Stomach (tissue), 9 donors: ENCODE data around the gene NT5DC3. TPM values are rescaled to one million over a fixed set of nuclear protein-coding genes. Genes with fewer than 3 reads are reported as not detected.

Experiments
- DNase-seq, 2 donors: peaks; one replicate each; pipeline versions ENCODE4 v3.0.0 to v3.0.0-alpha.2; 2013 to 2019
- H3K27ac ChIP-seq, 5 donors: fragments of 200-600 bp in 4 of 5; sonication (generic) in 4 of 5; one replicate each; pipeline ENCODE4 v1.5.1; 2013 to 2019; ENCODE audit warnings: mild to moderate bottlenecking in 1 of 5, moderate library complexity in 1 of 5
- H3K27me3 ChIP-seq, 3 donors: fragments of 200-600 bp; sonication (generic); one replicate each; pipeline ENCODE4 v1.5.1; 2017 to 2019; ENCODE audit warnings: mixed run types in 1 of 3
- H3K36me3 ChIP-seq, 4 donors: fragments of 200-600 bp; sonication (generic); 1 replicate in 3 of 4; 2 replicates in 1 of 4; pipeline ENCODE4 v1.5.1; 2016 to 2019
- H3K4me1 ChIP-seq, 4 donors: fragments of 200-600 bp; sonication (generic); one replicate each; pipeline ENCODE4 v1.5.1; 2016 to 2019
- H3K4me3 ChIP-seq, 4 donors: fragments of 200-600 bp; sonication (generic) in 3 of 4; one replicate each; pipeline ENCODE4 v1.5.1; 2016 to 2019; ENCODE audit warnings: mild to moderate bottlenecking in 1 of 4
- H3K9me3 ChIP-seq, 4 donors: fragments of 200-600 bp; sonication (generic); one replicate each; pipeline ENCODE4 v1.5.1; 2016 to 2019
- EP300 ChIP-seq: sonication (generic); formaldehyde crosslinking; IDR thresholded peaks from one replicate; pipeline ENCODE4 v1.6.1; 2017; ENCODE audit warnings: antibody characterized with exemption
- POLR2A ChIP-seq, 4 donors: fragments of 450-650 bp; IDR thresholded peaks; one replicate each; pipeline ENCODE4 v1.6.1; 2016; ENCODE audit warnings: antibody characterized with exemption in 4 of 4, control low read depth in 2 of 4, mild to moderate bottlenecking in 1 of 4, moderate library complexity in 1 of 4
- POLR2AphosphoS5 ChIP-seq, 3 donors: sonication (generic); formaldehyde crosslinking; IDR thresholded peaks; one replicate each; pipeline ENCODE4 v1.6.1; 2016; ENCODE audit warnings: antibody characterized with exemption in 3 of 3
- WGBS, 5 donors: extraction: QIAGEN DNeasy Blood & Tissue Kit in 3 of 5; methylation state at CpG; one replicate each; pipeline versions ENCODE4 v1.1.5 to v1.1.7; 2013 to 2018; 5-methylcytosine and 5-hydroxymethylcytosine counted together
- intact Hi-C: fragments of 100-400 bp; cut with DNase I; formaldehyde crosslinking; loops from one replicate; pipeline ENCODE4 v1.15.1; 2023; ENCODE audit warnings: low total_unique reads
- polyA plus RNA-seq, 3 donors: library from polyadenylated mRNA; stranded (reverse); fragments of 200-250 nt; gene quantifications; one replicate each; pipeline ENCODE4 v1.2.3, GENCODE V29; 2013
- total RNA-seq, 5 donors: library from RNA; depleted of rRNA; stranded (reverse); fragments of >200 nt; gene quantifications; one replicate each; pipeline versions ENCODE4 v1.1.0 to v1.2.3, GENCODE V29; 2014 to 2016
- TF ChIP-seq, protein P1 (sequence below), 7 experiments: fragments of 450-650 bp in 4 of 7; fragments of 200-600 bp in 3 of 7; sonication (generic) in 3 of 7; IDR thresholded peaks; one replicate each; pipeline ENCODE4 v1.5.1; 2016 to 2019; ENCODE audit warnings: antibody characterized with exemption in 7 of 7, control low read depth in 2 of 7, mild to moderate bottlenecking in 1 of 7
- donor health status: healthy with polysubstance abuse.
- donor health status: Bipolar disorder and iron deficiency.
- donor health status: healthy.

The NT5DC3 gene
- total and polyA plus RNA-seq, 8 donors, result 0.76 to 42.9 (median 8.7) TPM

DNA sequence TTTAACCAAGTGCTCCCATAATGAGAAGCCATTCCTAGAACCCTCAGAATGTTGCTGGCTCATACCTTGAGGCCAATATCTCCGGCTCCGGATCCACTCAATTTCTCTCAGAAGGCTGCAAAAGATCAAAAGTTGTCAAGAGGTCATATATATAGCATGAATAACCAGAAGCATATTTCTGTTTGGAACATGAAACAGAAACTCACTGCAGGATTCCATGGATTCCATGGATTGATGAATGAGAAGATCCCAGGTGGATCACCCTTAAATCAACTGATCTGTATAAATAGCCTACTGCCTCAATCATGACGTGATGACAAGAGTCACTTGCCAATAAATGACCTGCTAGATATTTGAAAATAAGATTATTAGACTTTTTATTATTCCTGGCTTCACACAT lies 3.3 kb upstream of the NT5DC3 start:
- H3K4me1 ChIP-seq, result peaks cover 1 to 24% (median 20%) of the 10 kb centered on the region in 4 donors
- intact Hi-C loops, result no loop called here
- 73 to 90% (median 86%) methylated on average over 3 of the region's 3 CpGs for WGBS, 5 donors

DNA sequence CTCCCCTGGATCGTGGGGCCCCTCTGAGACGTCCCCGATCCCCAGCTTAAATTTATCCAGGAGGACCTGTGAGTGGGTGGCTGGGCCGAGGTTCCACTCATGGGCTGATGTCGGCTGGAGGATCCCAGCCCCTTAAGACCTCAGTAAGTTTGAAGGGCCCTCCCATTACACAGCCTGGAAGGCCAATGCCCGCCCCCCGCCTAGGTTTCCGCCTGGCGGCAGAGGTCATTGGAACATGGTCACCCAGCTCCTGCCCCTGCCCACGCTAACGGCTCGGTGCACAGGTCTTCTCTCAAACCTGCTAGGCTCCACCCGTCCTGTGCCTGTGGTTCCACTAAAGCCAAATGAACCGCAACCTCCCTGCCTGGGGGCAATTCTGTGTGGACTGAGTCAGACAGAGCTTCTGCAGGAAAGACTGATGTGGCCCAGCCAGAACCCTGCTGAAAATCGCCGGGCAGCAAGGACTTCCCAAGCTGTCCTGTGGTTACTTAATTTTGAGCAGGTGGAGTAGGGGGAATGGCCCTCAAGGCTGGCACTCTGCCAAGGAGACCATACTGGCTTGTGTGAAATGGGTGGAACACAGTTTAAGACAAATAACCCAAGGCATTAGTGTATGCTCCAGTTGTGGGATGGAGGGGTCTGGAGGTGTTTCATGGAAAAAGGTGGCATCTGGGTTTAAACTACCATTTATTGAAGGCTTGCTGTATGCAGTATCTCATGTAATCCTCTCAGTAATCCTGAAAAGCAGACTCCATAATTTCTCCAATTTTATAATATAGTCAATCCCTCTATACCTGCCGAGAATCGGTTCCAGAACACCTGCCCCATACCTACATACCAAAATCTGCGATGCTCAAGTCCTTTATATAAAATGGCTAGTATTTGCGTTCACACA lies 903 bp upstream of the NT5DC3 start:
- intact Hi-C loops, result no loop called here
- TF ChIP-seq, protein P1, sequence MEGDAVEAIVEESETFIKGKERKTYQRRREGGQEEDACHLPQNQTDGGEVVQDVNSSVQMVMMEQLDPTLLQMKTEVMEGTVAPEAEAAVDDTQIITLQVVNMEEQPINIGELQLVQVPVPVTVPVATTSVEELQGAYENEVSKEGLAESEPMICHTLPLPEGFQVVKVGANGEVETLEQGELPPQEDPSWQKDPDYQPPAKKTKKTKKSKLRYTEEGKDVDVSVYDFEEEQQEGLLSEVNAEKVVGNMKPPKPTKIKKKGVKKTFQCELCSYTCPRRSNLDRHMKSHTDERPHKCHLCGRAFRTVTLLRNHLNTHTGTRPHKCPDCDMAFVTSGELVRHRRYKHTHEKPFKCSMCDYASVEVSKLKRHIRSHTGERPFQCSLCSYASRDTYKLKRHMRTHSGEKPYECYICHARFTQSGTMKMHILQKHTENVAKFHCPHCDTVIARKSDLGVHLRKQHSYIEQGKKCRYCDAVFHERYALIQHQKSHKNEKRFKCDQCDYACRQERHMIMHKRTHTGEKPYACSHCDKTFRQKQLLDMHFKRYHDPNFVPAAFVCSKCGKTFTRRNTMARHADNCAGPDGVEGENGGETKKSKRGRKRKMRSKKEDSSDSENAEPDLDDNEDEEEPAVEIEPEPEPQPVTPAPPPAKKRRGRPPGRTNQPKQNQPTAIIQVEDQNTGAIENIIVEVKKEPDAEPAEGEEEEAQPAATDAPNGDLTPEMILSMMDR (IDR thresholded peaks at IDR 0.05), result no peak
- TF ChIP-seq POLR2AphosphoS5 (IDR thresholded peaks at IDR 0.05), result no peak
- TF ChIP-seq POLR2A (IDR thresholded peaks at IDR 0.05), result no peak
- no peak for TF ChIP-seq EP300
- Histone ChIP-seq H3K36me3 (peaks cover 0 to 2% (median 0%) of the 10 kb centered on the region in 4 donors), H3K9me3 (no peaks in the 10 kb centered on the region), H3K27ac (peak overlapping the region; percentile 44 to 88 (median 80)), H3K4me1 (peaks cover 13 to 45% (median 34%) of the 10 kb centered on the region in 4 donors), H3K27me3 (no peaks in the 10 kb centered on the region), H3K4me3 (peak overlapping the region; percentile 78 to 94 (median 92))
- 48 to 54% (median 48%) methylated on average over 20 of the region's 20 CpGs for WGBS, 5 donors
- DNase-seq, result peak; percentile 29 to 62

More for the DNA sequence above, 3.3 kb upstream of the NT5DC3 start:
- no peak overlapping the region for H3K4me3 ChIP-seq
- no peaks in the 10 kb centered on the region for H3K36me3 ChIP-seq
- no peak overlapping the region for H3K27ac ChIP-seq
- no peak for DNase-seq
- no peak for TF ChIP-seq POLR2AphosphoS5 (IDR thresholded peaks at IDR 0.05)
- no peak for TF ChIP-seq POLR2A (IDR thresholded peaks at IDR 0.05)
- TF ChIP-seq, protein P1 (IDR thresholded peaks at IDR 0.05), result no peak
- TF ChIP-seq EP300, result no peak
- no peaks in the 10 kb centered on the region for H3K9me3 ChIP-seq
- H3K27me3 ChIP-seq, result no peaks in the 10 kb centered on the region

DNA sequence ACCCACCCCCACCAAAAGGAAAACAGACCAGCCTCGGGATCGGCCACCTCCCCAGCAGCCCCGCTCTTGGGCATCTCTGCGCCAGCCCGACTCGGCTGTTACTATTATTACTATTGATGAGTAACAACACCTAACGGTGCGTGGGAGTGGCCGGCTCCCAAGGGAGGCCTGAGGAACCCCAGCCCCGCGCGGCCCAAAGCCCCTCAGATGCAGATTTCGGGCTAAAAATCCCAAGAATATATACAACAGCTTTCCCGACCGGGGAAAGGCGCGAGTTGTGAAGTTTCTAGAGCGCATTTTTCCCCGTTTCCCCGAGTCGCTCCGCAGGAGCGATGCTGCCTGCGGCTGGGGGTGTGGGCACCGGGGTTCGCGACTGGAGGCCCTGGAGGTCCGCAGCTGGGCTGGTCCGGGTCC lies 565 bp downstream of the NT5DC3 start:
- no peaks in the 10 kb centered on the region for H3K27me3 ChIP-seq
- H3K27ac ChIP-seq, result peak overlapping the region; percentile 27 to 88 (median 80)
- TF ChIP-seq, protein P1 (IDR thresholded peaks at IDR 0.05), result no peak
- no peak for TF ChIP-seq EP300
- TF ChIP-seq POLR2A (IDR thresholded peaks at IDR 0.05), result no peak
- TF ChIP-seq POLR2AphosphoS5 (IDR thresholded peaks at IDR 0.05), result no peak
- H3K4me3 ChIP-seq, result peak overlapping the region; percentile 78 to 94 (median 92)
- peaks cover 13 to 45% (median 34%) of the 10 kb centered on the region in 4 donors for H3K4me1 ChIP-seq
- H3K9me3 ChIP-seq, result no peaks in the 10 kb centered on the region
- H3K36me3 ChIP-seq, result peaks cover 0 to 7% (median 0%) of the 10 kb centered on the region in 4 donors
- WGBS, 5 donors, result 0 to 2% (median 1%) methylated on average over 16 to 29 of the region's 29 CpGs
- intact Hi-C loops, result no loop called here
- peak in 1 of 2 donors; percentile 54 for DNase-seq

DNA sequence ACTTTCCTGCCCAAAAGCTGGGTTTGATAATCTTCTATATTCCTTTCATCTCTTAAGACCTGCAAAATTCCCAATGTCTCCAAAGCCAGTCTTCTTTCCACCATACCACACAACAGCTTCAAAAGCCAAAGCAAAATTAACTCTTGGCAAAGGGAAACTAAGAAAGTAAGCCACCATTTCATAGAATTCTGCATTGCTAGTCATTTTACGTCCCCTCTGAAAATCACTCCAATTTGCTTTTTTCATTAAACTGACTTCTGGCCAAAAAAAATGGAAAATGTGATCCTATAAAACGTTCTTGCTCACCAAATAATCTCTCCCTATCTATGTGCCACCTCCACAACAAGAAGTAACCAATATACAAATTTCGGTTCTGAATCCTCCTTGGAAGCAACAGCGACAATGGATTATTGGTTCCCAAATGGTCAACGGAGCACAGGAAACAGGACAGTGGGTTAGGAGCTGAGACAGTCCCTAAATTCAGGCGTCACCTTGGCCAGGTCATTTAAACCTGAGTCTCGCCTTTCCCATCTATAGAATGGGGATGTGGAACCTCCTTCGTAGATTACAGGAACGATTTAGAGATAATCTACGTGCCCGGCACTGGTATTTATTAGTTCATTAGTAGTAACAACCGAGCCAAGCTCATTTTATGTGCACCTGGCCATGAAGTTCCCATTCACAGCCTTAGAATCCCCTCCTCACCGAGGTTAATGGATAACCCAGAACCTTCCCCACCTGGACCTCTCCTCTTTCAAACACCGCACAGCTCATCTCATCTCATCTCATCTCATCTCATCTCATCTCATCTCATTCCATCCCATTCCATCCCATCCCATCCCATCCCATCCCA lies 1.2 kb downstream of the NT5DC3 start:
- intact Hi-C loops, result no loop called here
- 45 to 58% (median 51%) methylated on average over 14 of the region's 14 CpGs for WGBS, 5 donors

More for the DNA sequence above, 1.2 kb downstream of the NT5DC3 start:
- H3K36me3 ChIP-seq, result peaks cover 0 to 7% (median 0%) of the 10 kb centered on the region in 4 donors
- TF ChIP-seq POLR2AphosphoS5 (IDR thresholded peaks at IDR 0.05) (no peak), POLR2A (IDR thresholded peaks at IDR 0.05) (no peak), EP300 (no peak)
- TF ChIP-seq, protein P1 (IDR thresholded peaks at IDR 0.05), result no peak
- H3K4me1 ChIP-seq, result peaks cover 13 to 46% (median 35%) of the 10 kb centered on the region in 4 donors
- peak in 1 of 2 donors; percentile 30 for DNase-seq
- peak overlapping the region in 3 of 5 donors; percentile 80 to 88 (median 84) for H3K27ac ChIP-seq
- peak overlapping the region; percentile 78 to 94 (median 92) for H3K4me3 ChIP-seq
- H3K9me3 ChIP-seq, result no peaks in the 10 kb centered on the region
- H3K27me3 ChIP-seq, result no peaks in the 10 kb centered on the region
